HepG2 (cell line): ENCODE results near the gene CADM1. TPM values are rescaled to one million over a fixed set of nuclear protein-coding genes. Genes with fewer than 3 reads are reported as not detected.

Source experiments
- ARNT2 ChIP-seq: sonication (generic); formaldehyde crosslinking; IDR thresholded peaks from 2 replicates; pipeline ENCODE4 v1.8.0; 2022; ENCODE audit warnings: mild to moderate bottlenecking, low read depth, missing genetic modification reagents, moderate library complexity
- CREM ChIP-seq, 2 experiments: sonication (generic) in 1 of 2; formaldehyde crosslinking in 1 of 2; IDR thresholded peaks; 2 replicates each; pipeline versions ENCODE4 v1.4.0 to v1.6.1; 2016 to 2020; ENCODE audit warnings: antibody characterized with exemption in 1 of 2, mild to moderate bottlenecking in 1 of 2, missing genetic modification reagents in 1 of 2
- HMG20B ChIP-seq: conservative IDR thresholded peaks from 2 replicates; pipeline ENCODE4 v1.6.1; 2016; ENCODE audit warnings: missing genetic modification reagents, missing compliant biosample characterization
- KDM4B ChIP-seq: sonication (generic); formaldehyde crosslinking; IDR thresholded peaks from 2 replicates; pipeline ENCODE4 v1.4.0; 2020; ENCODE audit warnings: missing genetic modification reagents
- MAFF ChIP-seq: IDR thresholded peaks from 2 replicates; pipeline ENCODE4 v1.6.1; 2011; ENCODE audit warnings: low read depth, low read length, improper control_type of control experiment
- RFX1 ChIP-seq: fragments of 450-650 bp; IDR thresholded peaks from 2 replicates; pipeline ENCODE4 v1.6.1; 2017
- ZNF205 ChIP-seq: IDR thresholded peaks from 2 replicates; pipeline ENCODE4 v1.6.1; 2018; ENCODE audit warnings: missing biosample characterization, missing genetic modification reagents
- ZNF652 ChIP-seq: IDR thresholded peaks from 2 replicates; pipeline ENCODE4 v1.6.1; 2016; ENCODE audit warnings: low read depth, borderline replicate concordance
- ZSCAN20 ChIP-seq: sonication (generic); formaldehyde crosslinking; IDR thresholded peaks from 2 replicates; pipeline ENCODE4 v1.4.0; 2020; ENCODE audit warnings: missing genetic modification reagents, mild to moderate bottlenecking, borderline replicate concordance
- polyA plus RNA-seq, 8 experiments: library from polyadenylated mRNA; depleted of rRNA in 3 of 8; stranded (reverse) in 7 of 8; unstranded in 1 of 8; fragments of >200 nt; fragmentation: Illumina TruSeq in 4 of 8; extraction: Trizol in 4 of 8; gene quantifications; 2 replicates each; pipeline versions ENCODE4 v1.2.1 to v1.2.3, GENCODE V29; 2011 to 2016; ENCODE audit warnings: low read depth in 4 of 8, missing spikeins in 1 of 8, mixed read lengths in 1 of 8; ENCODE audit not compliant: insufficient read depth in 1 of 8
- total RNA-seq, 5 experiments: library from RNA; depleted of rRNA; stranded (reverse); fragments of >200 nt; fragmentation: Illumina TruSeq; extraction: Trizol; gene quantifications; 2 replicates each; pipeline ENCODE4 v1.2.3, GENCODE V29; 2016; ENCODE audit warnings: low read depth in 1 of 5
- TF ChIP-seq, protein P1 (sequence below), 2 experiments: sonication (generic) in 1 of 2; formaldehyde crosslinking in 1 of 2; IDR thresholded peaks; 2 replicates each; pipeline versions ENCODE4 v1.4.0 to v1.6.1; 2016 to 2020; ENCODE audit warnings: borderline replicate concordance in 1 of 2, low read depth in 1 of 2, mild to moderate bottlenecking in 1 of 2, missing genetic modification reagents in 1 of 2
- TF ChIP-seq, protein P2 (sequence below): sonication (generic); formaldehyde crosslinking; IDR thresholded peaks from 2 replicates; pipeline ENCODE4 v1.5.0; 2020; ENCODE audit warnings: missing genetic modification reagents
- TF ChIP-seq, protein P3 (sequence below), 2 experiments: fragments of 450-650 bp in 1 of 2; sonication (generic) in 1 of 2; formaldehyde crosslinking in 1 of 2; IDR thresholded peaks; 2 replicates each; pipeline versions ENCODE4 v1.6.1 to v1.8.0; 2016 to 2022; ENCODE audit warnings: antibody characterized with exemption in 1 of 2, mild to moderate bottlenecking in 1 of 2, missing genetic modification reagents in 1 of 2
- TF ChIP-seq, protein P4 (sequence below): sonication (generic); formaldehyde crosslinking; IDR thresholded peaks from 2 replicates; pipeline ENCODE4 v1.4.0; 2020; ENCODE audit warnings: missing genetic modification reagents, mild to moderate bottlenecking, borderline replicate concordance

Gene CADM1
- total and polyA plus RNA-seq, 2 of the 13 experiments (the other 11 are each of a cell fraction or from before 2014, with no cell fraction given) = 71.3 to 122 TPM

DNA sequence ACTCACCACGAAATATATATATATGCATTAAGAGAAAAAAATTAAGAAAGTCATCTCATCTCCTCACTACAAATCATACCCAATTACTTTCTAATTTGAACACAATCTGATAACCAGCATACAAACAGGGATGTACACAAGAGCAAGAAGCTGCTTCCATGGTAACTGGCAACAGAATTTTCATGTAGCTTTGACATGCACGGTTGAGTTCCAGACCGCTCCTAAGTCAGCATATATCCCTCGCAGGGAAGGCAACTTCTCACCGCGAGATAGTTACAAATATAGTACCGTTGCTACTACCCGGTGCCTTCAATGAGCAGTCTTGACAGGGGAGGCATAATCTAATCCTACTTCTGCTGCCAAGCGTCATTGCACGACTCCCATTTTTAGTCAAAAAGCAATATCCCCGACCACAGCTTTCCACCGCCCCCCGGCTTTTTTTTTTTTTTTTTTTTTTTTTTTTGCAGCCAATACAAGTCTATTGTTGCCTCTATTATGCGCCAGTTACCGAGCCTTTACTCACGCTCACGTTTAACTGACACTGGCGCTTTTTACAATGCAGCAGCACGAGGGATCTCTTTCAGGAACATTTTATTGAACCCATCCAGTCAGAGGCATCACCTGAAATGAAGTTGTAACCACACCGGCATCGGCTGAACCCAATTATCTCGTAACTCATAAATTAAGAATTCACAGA, 2.2 kb downstream of the CADM1 start (continued):
- TF ChIP-seq, protein P1, sequence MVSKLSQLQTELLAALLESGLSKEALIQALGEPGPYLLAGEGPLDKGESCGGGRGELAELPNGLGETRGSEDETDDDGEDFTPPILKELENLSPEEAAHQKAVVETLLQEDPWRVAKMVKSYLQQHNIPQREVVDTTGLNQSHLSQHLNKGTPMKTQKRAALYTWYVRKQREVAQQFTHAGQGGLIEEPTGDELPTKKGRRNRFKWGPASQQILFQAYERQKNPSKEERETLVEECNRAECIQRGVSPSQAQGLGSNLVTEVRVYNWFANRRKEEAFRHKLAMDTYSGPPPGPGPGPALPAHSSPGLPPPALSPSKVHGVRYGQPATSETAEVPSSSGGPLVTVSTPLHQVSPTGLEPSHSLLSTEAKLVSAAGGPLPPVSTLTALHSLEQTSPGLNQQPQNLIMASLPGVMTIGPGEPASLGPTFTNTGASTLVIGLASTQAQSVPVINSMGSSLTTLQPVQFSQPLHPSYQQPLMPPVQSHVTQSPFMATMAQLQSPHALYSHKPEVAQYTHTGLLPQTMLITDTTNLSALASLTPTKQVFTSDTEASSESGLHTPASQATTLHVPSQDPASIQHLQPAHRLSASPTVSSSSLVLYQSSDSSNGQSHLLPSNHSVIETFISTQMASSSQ (IDR thresholded peaks at IDR 0.05; ENCODE audit: low read depth) = no peak
- TF ChIP-seq, protein P1 (CRISPR knock-in tag; IDR thresholded peaks at IDR 0.05; ENCODE audit: borderline replicate concordance) = no peak
- TF ChIP-seq KDM4B (no peak), ARNT2 (CRISPR knock-in tag) (no peak), RFX1 (peak; percentile 17; the same call in 1 of the 2 replicates), ZNF652 (CRISPR knock-in tag) (no peak), ZNF205 (CRISPR knock-in tag) (no peak), CREM (IDR thresholded peaks at IDR 0.05) (0 out of 2 replicates have a peak, but pooled peaks have one; percentile 10), CREM (CRISPR knock-in tag; IDR thresholded peaks at IDR 0.05) (no peak), ZSCAN20 (no peak), MAFF (no peak), HMG20B (CRISPR knock-in tag) (no peak)
- TF ChIP-seq, protein P2, sequence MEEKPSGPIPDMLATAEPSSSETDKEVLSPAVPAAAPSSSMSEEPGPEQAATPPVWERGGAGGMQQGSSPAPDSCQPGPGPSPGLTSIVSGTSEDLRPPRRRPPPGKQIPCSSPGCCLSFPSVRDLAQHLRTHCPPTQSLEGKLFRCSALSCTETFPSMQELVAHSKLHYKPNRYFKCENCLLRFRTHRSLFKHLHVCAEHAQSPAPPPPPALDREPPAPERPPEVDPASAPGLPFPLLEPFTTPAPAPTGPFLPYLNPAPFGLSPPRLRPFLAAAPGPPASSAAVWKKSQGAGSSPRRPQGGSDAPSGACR (CRISPR knock-in tag) = no peak
- TF ChIP-seq, protein P3, sequence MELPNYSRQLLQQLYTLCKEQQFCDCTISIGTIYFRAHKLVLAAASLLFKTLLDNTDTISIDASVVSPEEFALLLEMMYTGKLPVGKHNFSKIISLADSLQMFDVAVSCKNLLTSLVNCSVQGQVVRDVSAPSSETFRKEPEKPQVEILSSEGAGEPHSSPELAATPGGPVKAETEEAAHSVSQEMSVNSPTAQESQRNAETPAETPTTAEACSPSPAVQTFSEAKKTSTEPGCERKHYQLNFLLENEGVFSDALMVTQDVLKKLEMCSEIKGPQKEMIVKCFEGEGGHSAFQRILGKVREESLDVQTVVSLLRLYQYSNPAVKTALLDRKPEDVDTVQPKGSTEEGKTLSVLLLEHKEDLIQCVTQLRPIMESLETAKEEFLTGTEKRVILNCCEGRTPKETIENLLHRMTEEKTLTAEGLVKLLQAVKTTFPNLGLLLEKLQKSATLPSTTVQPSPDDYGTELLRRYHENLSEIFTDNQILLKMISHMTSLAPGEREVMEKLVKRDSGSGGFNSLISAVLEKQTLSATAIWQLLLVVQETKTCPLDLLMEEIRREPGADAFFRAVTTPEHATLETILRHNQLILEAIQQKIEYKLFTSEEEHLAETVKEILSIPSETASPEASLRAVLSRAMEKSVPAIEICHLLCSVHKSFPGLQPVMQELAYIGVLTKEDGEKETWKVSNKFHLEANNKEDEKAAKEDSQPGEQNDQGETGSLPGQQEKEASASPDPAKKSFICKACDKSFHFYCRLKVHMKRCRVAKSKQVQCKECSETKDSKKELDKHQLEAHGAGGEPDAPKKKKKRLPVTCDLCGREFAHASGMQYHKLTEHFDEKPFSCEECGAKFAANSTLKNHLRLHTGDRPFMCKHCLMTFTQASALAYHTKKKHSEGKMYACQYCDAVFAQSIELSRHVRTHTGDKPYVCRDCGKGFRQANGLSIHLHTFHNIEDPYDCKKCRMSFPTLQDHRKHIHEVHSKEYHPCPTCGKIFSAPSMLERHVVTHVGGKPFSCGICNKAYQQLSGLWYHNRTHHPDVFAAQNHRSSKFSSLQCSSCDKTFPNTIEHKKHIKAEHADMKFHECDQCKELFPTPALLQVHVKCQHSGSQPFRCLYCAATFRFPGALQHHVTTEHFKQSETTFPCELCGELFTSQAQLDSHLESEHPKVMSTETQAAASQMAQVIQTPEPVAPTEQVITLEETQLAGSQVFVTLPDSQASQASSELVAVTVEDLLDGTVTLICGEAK (IDR thresholded peaks at IDR 0.05) = no peak
- TF ChIP-seq, protein P3 (CRISPR knock-in tag; IDR thresholded peaks at IDR 0.05) = no peak
- TF ChIP-seq, protein P4, sequence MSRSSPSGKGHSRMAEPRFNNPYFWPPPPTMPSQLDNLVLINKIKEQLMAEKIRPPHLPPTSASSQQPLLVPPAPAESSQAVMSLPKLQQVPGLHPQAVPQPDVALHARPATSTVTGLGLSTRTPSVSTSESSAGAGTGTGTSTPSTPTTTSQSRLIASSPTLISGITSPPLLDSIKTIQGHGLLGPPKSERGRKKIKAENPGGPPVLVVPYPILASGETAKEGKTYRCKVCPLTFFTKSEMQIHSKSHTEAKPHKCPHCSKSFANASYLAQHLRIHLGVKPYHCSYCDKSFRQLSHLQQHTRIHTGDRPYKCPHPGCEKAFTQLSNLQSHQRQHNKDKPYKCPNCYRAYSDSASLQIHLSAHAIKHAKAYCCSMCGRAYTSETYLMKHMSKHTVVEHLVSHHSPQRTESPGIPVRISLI (CRISPR knock-in tag) = no peak
